Kidney glomerular epithelial cell (primary cell): ENCODE data around the gene SLC39A11.
"Not testable (repeated sequence)": the region's sequence is repeated elsewhere in the genome, so short reads cannot be mapped to it uniquely, and the experiment has no call there.

Experiments used
- DNase-seq: peaks from one replicate; lab custom pipeline; 2025; lab: John Stamatoyannopoulos, UW

Gene SLC39A11

GRCh38 chr17:73092523-73093135 lies at the start of gene SLC39A11:
Gene SLC39A11, minus strand, starts transcription at chr17:73092688. Its CDS starts 3,924 bp downstream, at chr17:73088764.
- peak; percentile 77 for DNase-seq

- no peak for DNase-seq
Observed at GRCh38 chr17:73141411-73141810, 48.9 kb upstream of the SLC39A11 start.

- no peak for DNase-seq
Observed at GRCh38 chr17:73140566-73140965, 48.1 kb upstream of the SLC39A11 start.

GRCh38 chr17:73139296-73139695 lies 46.8 kb upstream of the SLC39A11 start:
- DNase-seq = no peak

- no peak for DNase-seq
Observed at GRCh38 chr17:73138541-73139138, 46.2 kb upstream of the SLC39A11 start.

GRCh38 chr17:73137376-73137775 lies 44.9 kb upstream of the SLC39A11 start:
- DNase-seq = no peak

- DNase-seq = no peak
Observed at GRCh38 chr17:73135766-73136165, 43.3 kb upstream of the SLC39A11 start.

- no peak for DNase-seq
Observed at GRCh38 chr17:73133911-73134649, 41.6 kb upstream of the SLC39A11 start.

- DNase-seq = no peak
Observed at GRCh38 chr17:73132085-73132492, 39.6 kb upstream of the SLC39A11 start.

GRCh38 chr17:73131439-73131838 lies 39.0 kb upstream of the SLC39A11 start:
- DNase-seq = not testable (repeated sequence)

- DNase-seq = no peak
Observed at GRCh38 chr17:73130977-73131376, 38.5 kb upstream of the SLC39A11 start.

- no peak for DNase-seq
Observed at GRCh38 chr17:73128496-73128895, 36.0 kb upstream of the SLC39A11 start.

- DNase-seq = no peak
Observed at GRCh38 chr17:73126716-73127473, 34.4 kb upstream of the SLC39A11 start.

GRCh38 chr17:73123606-73124320 lies 31.3 kb upstream of the SLC39A11 start:
- no peak for DNase-seq

GRCh38 chr17:73122953-73123605 lies 30.6 kb upstream of the SLC39A11 start:
- no peak for DNase-seq

- no peak for DNase-seq
Observed at GRCh38 chr17:73121506-73121905, 29.0 kb upstream of the SLC39A11 start.

GRCh38 chr17:73119631-73120030 lies 27.1 kb upstream of the SLC39A11 start:
- DNase-seq = no peak

- DNase-seq = no peak
Observed at GRCh38 chr17:73118951-73119391, 26.5 kb upstream of the SLC39A11 start.

GRCh38 chr17:73118139-73118538 lies 25.7 kb upstream of the SLC39A11 start:
- no peak for DNase-seq

- no peak for DNase-seq
Observed at GRCh38 chr17:73112246-73112645, 19.8 kb upstream of the SLC39A11 start.

- DNase-seq = no peak
Observed at GRCh38 chr17:73111386-73111785, 18.9 kb upstream of the SLC39A11 start.
